Brain microvascular endothelial cell (primary cell): Measurements from ENCODE around the gene TMCC1.
"Not testable (repeated sequence)": the region's sequence is repeated elsewhere in the genome, so short reads cannot be mapped to it uniquely, and the experiment has no call there.

Experiments
- DNase-seq: peaks from one replicate; pipeline ENCODE4 v3.0.0-alpha.2; 2020
- H3K27ac ChIP-seq: fragments of 250-450 bp; sonication (Bioruptor Pico); 2 replicates; pipeline ENCODE4 v1.5.1; 2020; ENCODE audit warnings: mild to moderate bottlenecking, moderate library complexity
- H3K27me3 ChIP-seq: fragments of 250-450 bp; sonication (Bioruptor Pico); replicated peaks from 2 replicates; pipeline ENCODE4 v1.5.1; 2020; ENCODE audit warnings: mild to moderate bottlenecking
- H3K36me3 ChIP-seq: fragments of 250-450 bp; sonication (Bioruptor Pico); replicated peaks from 2 replicates; pipeline ENCODE4 v1.5.1; 2020; ENCODE audit warnings: mild to moderate bottlenecking
- H3K4me3 ChIP-seq: 2 replicates; pipeline ENCODE4 v1.5.1; 2011; ENCODE audit warnings: low read depth, mild to moderate bottlenecking, control low read depth, low read length, moderate library complexity
- in situ Hi-C: cut with HindIII; loops from 2 replicates; pipeline ENCODE4 v1.10.0; 2017; ENCODE audit warnings: low sequenced_read_pairs, low pct_ligation_motif_present
- TF ChIP-seq, protein P1 (sequence below): IDR thresholded peaks from 2 replicates; pipeline ENCODE4 v1.5.1; 2011; ENCODE audit warnings: low read depth, mild to moderate bottlenecking, moderate library complexity, low read length, control low read depth, inconsistent platforms; ENCODE audit errors: missing control alignments

Gene TMCC1

DNA sequence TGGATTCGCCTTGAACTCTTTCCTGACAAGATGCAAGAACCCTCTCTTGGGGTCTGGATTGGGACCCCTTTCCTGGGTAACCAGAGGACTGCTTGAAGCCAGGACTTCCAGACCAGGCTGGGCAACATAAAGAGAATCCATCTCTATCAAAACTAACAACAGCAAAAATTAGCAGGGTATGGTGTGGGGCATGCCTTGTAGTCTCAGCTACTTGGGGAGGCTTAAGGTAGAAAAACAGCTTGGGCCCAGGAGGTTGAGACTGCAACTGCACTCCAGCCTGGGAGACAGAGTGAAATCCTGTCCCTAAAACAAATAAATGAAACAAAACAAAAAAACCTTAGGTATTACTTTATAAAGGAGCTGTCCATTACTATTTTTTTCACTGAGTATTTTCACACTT lies 193.9 kb downstream of the TMCC1 start:
- no peak for DNase-seq
- in situ Hi-C loops: no loop called here
- Histone ChIP-seq H3K36me3 (no peaks in the 10 kb centered on the region), H3K27ac (no peak overlapping the region), H3K4me3 (no peak overlapping the region), H3K27me3 (no peaks in the 10 kb centered on the region)
- TF ChIP-seq, protein P1, sequence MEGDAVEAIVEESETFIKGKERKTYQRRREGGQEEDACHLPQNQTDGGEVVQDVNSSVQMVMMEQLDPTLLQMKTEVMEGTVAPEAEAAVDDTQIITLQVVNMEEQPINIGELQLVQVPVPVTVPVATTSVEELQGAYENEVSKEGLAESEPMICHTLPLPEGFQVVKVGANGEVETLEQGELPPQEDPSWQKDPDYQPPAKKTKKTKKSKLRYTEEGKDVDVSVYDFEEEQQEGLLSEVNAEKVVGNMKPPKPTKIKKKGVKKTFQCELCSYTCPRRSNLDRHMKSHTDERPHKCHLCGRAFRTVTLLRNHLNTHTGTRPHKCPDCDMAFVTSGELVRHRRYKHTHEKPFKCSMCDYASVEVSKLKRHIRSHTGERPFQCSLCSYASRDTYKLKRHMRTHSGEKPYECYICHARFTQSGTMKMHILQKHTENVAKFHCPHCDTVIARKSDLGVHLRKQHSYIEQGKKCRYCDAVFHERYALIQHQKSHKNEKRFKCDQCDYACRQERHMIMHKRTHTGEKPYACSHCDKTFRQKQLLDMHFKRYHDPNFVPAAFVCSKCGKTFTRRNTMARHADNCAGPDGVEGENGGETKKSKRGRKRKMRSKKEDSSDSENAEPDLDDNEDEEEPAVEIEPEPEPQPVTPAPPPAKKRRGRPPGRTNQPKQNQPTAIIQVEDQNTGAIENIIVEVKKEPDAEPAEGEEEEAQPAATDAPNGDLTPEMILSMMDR: no peak

GRCh38 chr3:129699199-129699598 lies 194.3 kb downstream of the TMCC1 start:
- Histone ChIP-seq H3K4me3 (no peak overlapping the region), H3K27me3 (no peaks in the 10 kb centered on the region), H3K27ac (no peak overlapping the region), H3K36me3 (no peaks in the 10 kb centered on the region)
- no peak for DNase-seq
- in situ Hi-C loops: no loop called here
- TF ChIP-seq, protein P1: no peak

GRCh38 chr3:129697229-129697969 lies 196.1 kb downstream of the TMCC1 start:
- Histone ChIP-seq H3K36me3 (no peaks in the 10 kb centered on the region), H3K4me3 (no peak overlapping the region), H3K27ac (no peak overlapping the region), H3K27me3 (no peaks in the 10 kb centered on the region)
- DNase-seq: no peak
- TF ChIP-seq, protein P1: no peak
- in situ Hi-C loops: no loop called here

GRCh38 chr3:129696430-129696829 lies 197.1 kb downstream of the TMCC1 start:
- DNase-seq, H3K36me3 ChIP-seq, H3K27me3 ChIP-seq, in situ Hi-C loops, H3K27ac ChIP-seq, H3K4me3 ChIP-seq: not testable (repeated sequence)

- TF ChIP-seq, protein P1: no peak
- no peak for DNase-seq
- Histone ChIP-seq H3K4me3 (no peak overlapping the region), H3K27ac (no peak overlapping the region), H3K27me3 (no peaks in the 10 kb centered on the region), H3K36me3 (no peaks in the 10 kb centered on the region)
- in situ Hi-C loops: no loop called here
Observed at GRCh38 chr3:129695230-129695629, 198.3 kb downstream of the TMCC1 start.

GRCh38 chr3:129694228-129694627 lies 199.3 kb downstream of the TMCC1 start:
- Histone ChIP-seq H3K4me3 (no peak overlapping the region), H3K27ac (no peak overlapping the region), H3K27me3 (no peaks in the 10 kb centered on the region), H3K36me3 (no peaks in the 10 kb centered on the region)
- no peak for DNase-seq
- TF ChIP-seq, protein P1: no peak
- in situ Hi-C loops: no loop called here
